Breast epithelium (tissue), 4 donors: ENCODE results near the gene GCH1. TPM values are rescaled to one million over a fixed set of nuclear protein-coding genes. Genes with fewer than 3 reads are reported as not detected.

Source experiments
- DNase-seq, 2 donors: peaks; one replicate each; pipeline ENCODE4 v3.0.0-alpha.2; 2019; ENCODE audit warnings: low spot score in 2 of 2
- H3K27ac ChIP-seq, 2 donors: fragments of 200-600 bp; sonication (generic) in 1 of 2; one replicate each; pipeline ENCODE4 v1.5.1; 2016 to 2019; ENCODE audit warnings: mild to moderate bottlenecking in 1 of 2
- H3K27me3 ChIP-seq, 2 donors: fragments of 200-600 bp; sonication (generic) in 1 of 2; one replicate each; pipeline versions ENCODE4 v1.5.1 to v1.6.0; 2017 to 2019; ENCODE audit warnings: control low read depth in 1 of 2, mild to moderate bottlenecking in 1 of 2
- H3K36me3 ChIP-seq: fragments of 200-600 bp; one replicate; pipeline ENCODE4 v1.5.1; 2019
- H3K4me1 ChIP-seq, 2 donors: fragments of 200-600 bp; sonication (generic); one replicate each; pipeline ENCODE4 v1.5.1; 2016 to 2019; ENCODE audit warnings: control low read depth in 1 of 2
- H3K4me3 ChIP-seq, 3 donors: fragments of 200-600 bp; sonication (generic); 1 replicate in 2 of 3; 2 replicates in 1 of 3; pipeline ENCODE4 v1.5.1; 2016 to 2019; ENCODE audit warnings: mild to moderate bottlenecking in 3 of 3, moderate library complexity in 2 of 3
- H3K9me3 ChIP-seq, 2 donors: fragments of 200-600 bp; sonication (generic) in 1 of 2; one replicate each; pipeline ENCODE4 v1.5.1; 2016 to 2019; ENCODE audit warnings: control low read depth in 1 of 2
- CTCF ChIP-seq, 3 donors: fragments of 450-650 bp; IDR thresholded peaks; one replicate each; pipeline ENCODE4 v1.5.1; 2016 to 2017; ENCODE audit warnings: antibody characterized with exemption in 3 of 3, mild to moderate bottlenecking in 3 of 3, moderate library complexity in 3 of 3
- POLR2A ChIP-seq: fragments of 450-650 bp; IDR thresholded peaks from one replicate; pipeline ENCODE4 v1.6.1; 2016; ENCODE audit warnings: antibody characterized with exemption, mild to moderate bottlenecking, moderate library complexity
- POLR2AphosphoS5 ChIP-seq, 3 donors: sonication (generic); formaldehyde crosslinking; IDR thresholded peaks; one replicate each; pipeline ENCODE4 v1.6.1; 2017; ENCODE audit warnings: antibody characterized with exemption in 3 of 3
- intact Hi-C: fragments of 100-400 bp; cut with DNase I; formaldehyde crosslinking; loops from one replicate; pipeline ENCODE4 v1.15.1; 2023; ENCODE audit warnings: low total_unique reads
- total RNA-seq, 3 donors: library from RNA; depleted of rRNA; stranded (reverse); fragments of >200 nt; gene quantifications; one replicate each; pipeline ENCODE4 v1.1.0, GENCODE V29; 2016

GCH1 gene
- total RNA-seq = 10 to 100 TPM in 2 of 3 donors, 1 to 10 TPM in 1; 3.4 to 20.1 (median 19.3) TPM

- H3K4me1 ChIP-seq = no peaks in the 10 kb centered on the region
- no peaks in the 10 kb centered on the region for H3K27me3 ChIP-seq
- H3K27ac ChIP-seq = peak within 1 kb of the TSS; percentile 84 to 96
- intact Hi-C loops = no loop called here
- peak; percentile 46 to 61 for DNase-seq
- peak within 1 kb of the TSS; percentile 78 to 99 (median 87) for H3K4me3 ChIP-seq
- H3K36me3 ChIP-seq = no peaks in the 10 kb centered on the region
- H3K9me3 ChIP-seq = no peaks in the 10 kb centered on the region
- TF ChIP-seq CTCF (IDR thresholded peaks at IDR 0.05) (peak in 2 of 3 donors; percentile 38 to 49), POLR2A (peak; percentile 46), POLR2AphosphoS5 (IDR thresholded peaks at IDR 0.05) (no peak)
Observed at GRCh38 chr14:54902521-54903420, at the start of gene GCH1. GCH1 (minus strand) TSS chr14:54902826; CDS start chr14:54902663, 163 bp downstream.

GRCh38 chr14:54947230-54947629 lies 44.6 kb upstream of the GCH1 start:
- H3K27ac ChIP-seq = no peak overlapping the region

GRCh38 chr14:54946500-54946899 lies 43.9 kb upstream of the GCH1 start:
- H3K9me3 ChIP-seq = no peaks in the 10 kb centered on the region
- H3K4me1 ChIP-seq = no peaks in the 10 kb centered on the region
- intact Hi-C loops = no loop called here
- H3K36me3 ChIP-seq = no peaks in the 10 kb centered on the region
- no peak overlapping the region for H3K4me3 ChIP-seq
- H3K27me3 ChIP-seq = no peaks in the 10 kb centered on the region
- TF ChIP-seq POLR2A = no peak
- TF ChIP-seq POLR2AphosphoS5 (IDR thresholded peaks at IDR 0.05) = no peak
- TF ChIP-seq CTCF (IDR thresholded peaks at IDR 0.05) = no peak
- no peak overlapping the region for H3K27ac ChIP-seq
- no peak for DNase-seq

More at GRCh38 chr14:54947230-54947629, 44.6 kb upstream of the GCH1 start:
- H3K36me3 ChIP-seq = no peaks in the 10 kb centered on the region
- no peaks in the 10 kb centered on the region for H3K27me3 ChIP-seq
- no peaks in the 10 kb centered on the region for H3K4me1 ChIP-seq
- intact Hi-C loops = no loop called here
- H3K9me3 ChIP-seq = no peaks in the 10 kb centered on the region
- no peak for TF ChIP-seq POLR2A
- no peak for TF ChIP-seq CTCF (IDR thresholded peaks at IDR 0.05)
- no peak for TF ChIP-seq POLR2AphosphoS5 (IDR thresholded peaks at IDR 0.05)
- DNase-seq = no peak
- no peak overlapping the region for H3K4me3 ChIP-seq

- Histone ChIP-seq H3K27ac (no peak overlapping the region), H3K4me3 (no peak overlapping the region), H3K36me3 (no peaks in the 10 kb centered on the region), H3K4me1 (no peaks in the 10 kb centered on the region), H3K9me3 (no peaks in the 10 kb centered on the region), H3K27me3 (no peaks in the 10 kb centered on the region)
- no peak for TF ChIP-seq POLR2A
- no peak for TF ChIP-seq CTCF (IDR thresholded peaks at IDR 0.05)
- TF ChIP-seq POLR2AphosphoS5 (IDR thresholded peaks at IDR 0.05) = no peak
- intact Hi-C loops = no loop called here
- DNase-seq = no peak
Observed at GRCh38 chr14:54944737-54945391, 42.2 kb upstream of the GCH1 start.

- Histone ChIP-seq H3K27ac (no peak overlapping the region), H3K4me3 (no peak overlapping the region), H3K27me3 (no peaks in the 10 kb centered on the region), H3K36me3 (no peaks in the 10 kb centered on the region), H3K9me3 (no peaks in the 10 kb centered on the region), H3K4me1 (no peaks in the 10 kb centered on the region)
- TF ChIP-seq CTCF (IDR thresholded peaks at IDR 0.05) = no peak
- no peak for TF ChIP-seq POLR2A
- no peak for TF ChIP-seq POLR2AphosphoS5 (IDR thresholded peaks at IDR 0.05)
- DNase-seq = no peak
- intact Hi-C loops = no loop called here
Observed at GRCh38 chr14:54942913-54943312, 40.3 kb upstream of the GCH1 start.
